ENCODE results near the gene INO80.
"Not testable (repeated sequence)": the region's sequence is repeated elsewhere in the genome, so short reads cannot be mapped to it uniquely, and the experiment has no call there.

INO80 gene

GRCh38 chr15:40992241-40992741 lies 123.8 kb downstream of the INO80 start:
- FAIRE-seq: no peak

GRCh38 chr15:40991355-40991754 lies 124.7 kb downstream of the INO80 start:
- no peak for FAIRE-seq

- no peak for FAIRE-seq
Observed at GRCh38 chr15:40990789-40991188, 125.3 kb downstream of the INO80 start.

- no peak for FAIRE-seq
Observed at GRCh38 chr15:40990080-40990479, 126.0 kb downstream of the INO80 start.

GRCh38 chr15:40988156-40988555 lies 127.9 kb downstream of the INO80 start:
- no peak for FAIRE-seq

- no peak for FAIRE-seq
Observed at GRCh38 chr15:40986820-40987219, 129.3 kb downstream of the INO80 start.

- no peak for FAIRE-seq
Observed at GRCh38 chr15:40985541-40986330, 130.3 kb downstream of the INO80 start.

GRCh38 chr15:40984964-40985363 lies 131.1 kb downstream of the INO80 start:
- FAIRE-seq: no peak

GRCh38 chr15:40984406-40984805 lies 131.7 kb downstream of the INO80 start:
- FAIRE-seq: no peak

GRCh38 chr15:40982855-40983254 lies 133.2 kb downstream of the INO80 start:
- FAIRE-seq: no peak

- FAIRE-seq: no peak
Observed at GRCh38 chr15:40981186-40981585, 134.9 kb downstream of the INO80 start.

- no peak for FAIRE-seq
Observed at GRCh38 chr15:40978562-40978961, 137.5 kb downstream of the INO80 start.

- no peak for FAIRE-seq
Observed at GRCh38 chr15:40978141-40978540, 137.9 kb downstream of the INO80 start.

- no peak for FAIRE-seq
Observed at GRCh38 chr15:40976819-40977218, 139.3 kb downstream of the INO80 start.

GRCh38 chr15:40974879-40975278 lies 141.2 kb downstream of the INO80 start:
- no peak for FAIRE-seq

GRCh38 chr15:40969363-40969762 lies 146.7 kb downstream of the INO80 start:
- FAIRE-seq: no peak

GRCh38 chr15:40968290-40969085 lies 147.6 kb downstream of the INO80 start:
- FAIRE-seq: no peak

GRCh38 chr15:40964634-40965033 lies 151.4 kb downstream of the INO80 start:
- no peak for FAIRE-seq

GRCh38 chr15:40964006-40964405 lies 152.1 kb downstream of the INO80 start:
- no peak for FAIRE-seq

- no peak for FAIRE-seq
Observed at GRCh38 chr15:40963201-40963600, 152.9 kb downstream of the INO80 start.

GRCh38 chr15:40962317-40962716 lies 153.8 kb downstream of the INO80 start:
- FAIRE-seq: not testable (repeated sequence)

- FAIRE-seq: not testable (repeated sequence)
Observed at GRCh38 chr15:40961740-40962139, 154.3 kb downstream of the INO80 start.

GRCh38 chr15:40960925-40961324 lies 155.2 kb downstream of the INO80 start:
- no peak for FAIRE-seq
